NCI-H1092 treated with DMSO at 0.1 percent for 48 hours (cell line): Measurements from ENCODE around the gene CASR.

Source experiments
- DNase-seq: peaks from one replicate; lab custom pipeline; 2025; lab: John Stamatoyannopoulos, UW

The CASR gene

GRCh38 chr3:122258757-122259371 is 75.4 kb downstream of the CASR start:
- peak; percentile 45 for DNase-seq

GRCh38 chr3:122260206-122260605 is 76.7 kb downstream of the CASR start:
- no peak for DNase-seq

GRCh38 chr3:122263058-122263457 is 79.6 kb downstream of the CASR start:
- DNase-seq = no peak

DNA sequence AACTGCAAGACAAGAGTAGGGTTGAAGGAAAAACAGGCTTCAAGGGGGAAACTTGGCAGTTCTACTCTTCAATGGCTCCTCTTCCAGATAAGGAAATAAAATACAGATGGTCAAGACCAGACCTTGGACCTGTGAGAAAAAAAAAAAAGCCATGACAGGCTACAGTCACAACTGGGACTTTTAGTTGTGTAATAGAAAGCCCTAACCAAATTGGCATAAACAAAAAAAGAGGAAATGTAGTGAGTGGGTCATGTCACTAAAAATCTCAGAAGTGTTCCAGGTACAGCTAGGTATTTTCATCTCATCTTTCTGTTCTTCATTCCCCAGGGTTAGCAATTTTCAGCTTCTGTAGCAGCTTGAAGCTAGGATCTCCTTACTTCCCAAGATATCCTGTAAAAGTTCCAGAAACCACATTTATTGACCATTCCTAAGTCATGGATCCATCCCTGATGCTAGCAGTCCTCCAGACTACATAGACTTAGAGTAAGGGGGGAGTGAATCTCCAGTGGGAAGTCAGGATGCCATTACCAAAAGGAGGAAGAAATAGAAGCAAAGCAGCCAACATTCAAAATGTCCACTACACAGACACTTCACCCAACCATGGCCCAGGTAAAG is 80.6 kb downstream of the CASR start:
- no peak for DNase-seq

- peak; percentile 1 for DNase-seq
These were observed 82.5 kb downstream of the CASR start for GRCh38 chr3:122265957-122266356.

DNA sequence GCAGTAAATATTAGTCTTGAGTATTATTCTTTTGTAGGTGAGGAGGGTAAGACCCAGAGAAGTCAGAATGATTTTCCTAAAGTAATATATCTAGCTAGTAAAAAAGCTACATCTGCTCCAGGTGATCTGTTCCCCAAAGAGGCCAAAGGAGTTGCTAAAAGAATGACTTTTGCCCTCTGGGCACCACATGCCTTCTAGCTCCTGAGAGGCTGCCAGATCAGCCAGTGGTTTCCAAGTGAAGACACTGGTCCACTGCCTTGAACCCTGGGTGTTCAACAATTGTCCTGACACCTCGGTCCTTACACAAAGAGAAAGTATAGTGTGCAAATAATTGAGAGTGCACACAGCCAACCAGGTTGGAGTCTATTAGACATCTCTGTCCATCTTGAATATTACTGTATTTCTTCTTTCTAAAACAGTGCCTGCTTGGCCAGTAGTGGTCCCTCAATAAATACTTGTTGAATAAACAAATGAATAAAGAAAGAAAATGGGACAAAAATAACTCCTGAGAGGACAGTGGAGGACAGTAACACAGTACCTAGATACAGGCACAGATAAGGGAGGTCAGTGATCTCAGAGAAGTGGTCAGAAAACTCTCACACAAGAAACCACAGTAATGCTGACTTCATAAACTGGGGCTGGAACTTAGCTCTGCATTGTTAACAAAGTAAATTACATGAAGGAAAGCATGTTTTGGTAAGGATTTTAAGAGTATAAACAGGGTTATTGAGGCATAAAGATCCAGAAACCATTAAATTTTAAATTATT is 85.0 kb downstream of the CASR start:
- no peak for DNase-seq

GRCh38 chr3:122269045-122269444 is 85.6 kb downstream of the CASR start:
- no peak for DNase-seq

DNA sequence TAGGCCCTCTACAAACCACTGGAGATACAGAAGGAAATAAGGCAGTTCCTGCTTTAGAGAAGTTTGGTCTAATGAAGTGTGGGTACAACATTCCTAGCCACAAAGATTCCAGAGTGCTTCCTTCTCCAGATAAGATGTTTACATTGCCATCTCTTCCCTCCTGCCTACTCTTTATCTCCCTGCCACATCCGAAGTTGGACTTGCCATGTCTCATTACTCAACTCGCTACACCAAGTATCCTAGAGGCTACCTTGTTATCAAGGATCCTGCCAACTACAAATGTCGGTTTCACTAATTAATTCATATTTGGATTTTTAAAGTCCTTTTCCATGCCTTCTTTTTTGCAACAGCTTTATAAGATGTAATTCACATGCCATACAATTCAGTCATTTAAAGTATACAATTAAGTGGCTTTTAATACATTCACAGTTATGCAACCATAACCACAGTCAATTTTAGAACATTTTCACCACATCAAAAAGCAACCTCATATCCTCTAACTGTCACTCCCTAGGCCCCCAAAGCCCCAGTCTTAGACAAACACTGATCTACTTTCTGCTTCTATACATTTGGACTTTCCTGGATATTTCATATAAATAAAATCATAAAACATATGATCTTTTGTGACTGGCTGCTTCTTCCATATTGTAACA is 87.9 kb downstream of the CASR start:
- DNase-seq = no peak

- no peak for DNase-seq
These were observed 89.4 kb downstream of the CASR start for GRCh38 chr3:122272879-122273278.

DNA sequence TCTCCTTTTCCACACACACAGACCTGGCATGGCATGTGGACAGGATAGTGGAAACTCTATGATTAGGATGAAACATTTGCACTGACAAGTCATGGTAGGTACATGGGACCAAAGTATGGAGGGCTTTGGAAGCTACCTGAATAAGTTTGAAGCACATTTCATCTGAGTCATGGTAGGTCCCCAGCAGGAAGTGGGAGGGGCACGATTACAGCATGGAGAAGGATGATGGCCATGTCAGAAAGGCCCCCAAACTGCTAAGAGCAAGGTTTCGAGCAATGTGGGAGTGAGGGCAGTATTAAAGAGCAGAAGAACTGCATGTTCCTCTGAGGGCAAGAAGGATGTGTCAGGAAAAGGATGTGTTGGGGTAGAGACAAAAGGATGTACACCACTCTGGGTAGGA is 90.0 kb downstream of the CASR start:
- DNase-seq = no peak

GRCh38 chr3:122281891-122282290 is 98.4 kb downstream of the CASR start:
- no peak for DNase-seq

DNA sequence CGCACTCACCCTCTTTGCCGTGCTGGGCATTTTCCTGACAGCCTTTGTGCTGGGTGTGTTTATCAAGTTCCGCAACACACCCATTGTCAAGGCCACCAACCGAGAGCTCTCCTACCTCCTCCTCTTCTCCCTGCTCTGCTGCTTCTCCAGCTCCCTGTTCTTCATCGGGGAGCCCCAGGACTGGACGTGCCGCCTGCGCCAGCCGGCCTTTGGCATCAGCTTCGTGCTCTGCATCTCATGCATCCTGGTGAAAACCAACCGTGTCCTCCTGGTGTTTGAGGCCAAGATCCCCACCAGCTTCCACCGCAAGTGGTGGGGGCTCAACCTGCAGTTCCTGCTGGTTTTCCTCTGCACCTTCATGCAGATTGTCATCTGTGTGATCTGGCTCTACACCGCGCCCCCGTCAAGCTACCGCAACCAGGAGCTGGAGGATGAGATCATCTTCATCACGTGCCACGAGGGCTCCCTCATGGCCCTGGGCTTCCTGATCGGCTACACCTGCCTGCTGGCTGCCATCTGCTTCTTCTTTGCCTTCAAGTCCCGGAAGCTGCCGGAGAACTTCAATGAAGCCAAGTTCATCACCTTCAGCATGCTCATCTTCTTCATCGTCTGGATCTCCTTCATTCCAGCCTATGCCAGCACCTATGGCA is 100.5 kb downstream of the CASR start:
- no peak for DNase-seq

GRCh38 chr3:122284486-122284885 is 101.0 kb downstream of the CASR start:
- DNase-seq = no peak

DNA sequence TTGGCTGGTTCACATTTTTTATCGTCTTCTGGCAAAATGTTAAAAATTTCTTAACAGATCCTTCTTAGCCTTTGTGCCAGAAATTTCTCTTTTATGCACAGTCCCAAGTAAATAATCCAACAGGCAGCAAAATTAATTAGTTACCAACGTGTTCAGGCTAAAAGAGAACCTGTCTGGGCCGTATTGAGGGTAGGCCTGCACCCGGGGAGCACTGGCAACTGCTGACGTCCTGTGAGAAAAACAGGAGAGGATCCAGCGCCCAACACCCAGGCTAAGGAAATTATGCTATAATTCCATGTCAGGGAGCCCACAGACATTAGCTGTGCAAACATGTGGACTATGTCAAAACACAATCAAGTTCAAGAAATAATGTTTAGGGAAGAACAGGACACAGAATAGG is 110.9 kb downstream of the CASR start:
- no peak for DNase-seq

GRCh38 chr3:122295266-122296062 is 112.0 kb downstream of the CASR start:
- no peak for DNase-seq

GRCh38 chr3:122298239-122298638 is 114.8 kb downstream of the CASR start:
- no peak for DNase-seq

DNA sequence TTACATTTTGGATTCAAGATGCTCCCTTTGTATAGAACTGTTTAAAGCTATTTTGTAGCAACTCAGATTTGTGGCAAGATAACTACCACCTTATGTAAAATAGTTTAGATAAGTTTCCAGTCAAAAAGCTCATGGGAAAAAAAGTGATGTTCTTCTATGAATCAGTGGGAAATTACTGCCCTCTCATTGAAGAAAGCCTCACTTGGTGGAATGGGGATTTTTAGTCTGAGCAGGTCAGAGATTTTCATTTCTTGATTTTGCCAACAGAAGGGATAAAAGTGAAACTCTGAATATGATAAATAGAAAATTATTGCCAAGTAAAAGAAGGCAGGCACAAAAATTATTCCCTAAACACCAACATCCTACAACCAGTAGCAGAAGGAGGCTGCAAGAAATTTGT is 115.7 kb downstream of the CASR start:
- no peak for DNase-seq

- DNase-seq = no peak
These were observed 116.5 kb downstream of the CASR start for GRCh38 chr3:122299872-122300460.

DNA sequence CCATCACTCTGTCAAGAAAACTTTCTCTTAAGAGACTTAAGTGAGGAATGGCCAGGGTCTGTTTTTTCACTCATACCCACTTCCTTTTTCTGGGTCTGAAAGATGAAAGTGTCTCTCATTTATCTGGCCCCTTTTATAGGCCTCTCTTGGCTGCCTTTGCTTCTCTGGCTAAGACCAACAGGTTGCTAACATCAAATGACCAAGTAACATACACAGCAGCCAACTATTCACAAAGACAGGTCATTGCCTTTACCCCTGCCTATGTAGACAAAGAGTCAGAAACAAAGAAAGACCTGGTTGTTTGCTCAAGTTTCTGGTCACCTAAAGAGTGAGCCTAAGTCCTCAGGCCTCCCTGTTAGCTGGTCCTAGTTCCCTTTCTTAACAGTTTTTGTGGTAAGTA is 117.6 kb downstream of the CASR start:
- no peak for DNase-seq

GRCh38 chr3:122305818-122306621 is 122.6 kb downstream of the CASR start:
- no peak for DNase-seq
